Prostate gland (tissue), 2 donors: ENCODE results near the gene CRYZL1.

Experiments used
- CTCF ChIP-seq, 4 experiments: fragments of 200-600 bp in 2 of 4; fragments of 450-650 bp in 2 of 4; sonication (generic) in 2 of 4; IDR thresholded peaks; 1 replicate in 3 of 4; 2 replicates in 1 of 4; pipeline ENCODE4 v1.5.1; 2016 to 2019; ENCODE audit warnings: antibody characterized with exemption in 4 of 4, mild to moderate bottlenecking in 2 of 4, moderate library complexity in 2 of 4
- POLR2A ChIP-seq: fragments of 450-650 bp; IDR thresholded peaks from one replicate; pipeline ENCODE4 v1.6.1; 2016; ENCODE audit warnings: antibody characterized with exemption, mild to moderate bottlenecking

GRCh38 chr21:33568448-33568847 lies 73.1 kb downstream of the CRYZL1 start:
- TF ChIP-seq CTCF (IDR thresholded peaks at IDR 0.05) (no peak), POLR2A (no peak)
